ENCODE measurements around the gene CCDC191.

DNA sequence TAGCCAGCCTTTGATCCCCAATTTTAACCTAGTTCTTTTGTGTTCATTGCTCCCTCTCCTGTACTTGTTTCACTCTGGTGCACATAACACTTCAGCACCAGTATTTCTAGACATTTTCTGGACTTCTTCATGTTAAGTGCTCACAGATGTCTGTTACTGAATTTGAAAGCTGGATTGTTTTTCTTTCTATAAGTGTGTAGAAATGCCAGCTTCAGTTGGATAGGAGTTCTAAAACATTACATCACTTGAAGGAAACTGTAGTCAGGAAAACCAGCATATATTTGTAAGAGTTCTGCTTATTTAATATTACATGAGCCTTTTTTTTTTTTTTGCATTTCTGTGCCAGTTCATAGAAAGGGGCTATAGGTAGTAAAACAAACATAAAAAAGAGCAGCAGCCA is 21.8 kb upstream of the CCDC191 start:
- no peak for TF ChIP-seq POLR2A (IDR thresholded peaks at IDR 0.05)
- TF ChIP-seq, protein P1, sequence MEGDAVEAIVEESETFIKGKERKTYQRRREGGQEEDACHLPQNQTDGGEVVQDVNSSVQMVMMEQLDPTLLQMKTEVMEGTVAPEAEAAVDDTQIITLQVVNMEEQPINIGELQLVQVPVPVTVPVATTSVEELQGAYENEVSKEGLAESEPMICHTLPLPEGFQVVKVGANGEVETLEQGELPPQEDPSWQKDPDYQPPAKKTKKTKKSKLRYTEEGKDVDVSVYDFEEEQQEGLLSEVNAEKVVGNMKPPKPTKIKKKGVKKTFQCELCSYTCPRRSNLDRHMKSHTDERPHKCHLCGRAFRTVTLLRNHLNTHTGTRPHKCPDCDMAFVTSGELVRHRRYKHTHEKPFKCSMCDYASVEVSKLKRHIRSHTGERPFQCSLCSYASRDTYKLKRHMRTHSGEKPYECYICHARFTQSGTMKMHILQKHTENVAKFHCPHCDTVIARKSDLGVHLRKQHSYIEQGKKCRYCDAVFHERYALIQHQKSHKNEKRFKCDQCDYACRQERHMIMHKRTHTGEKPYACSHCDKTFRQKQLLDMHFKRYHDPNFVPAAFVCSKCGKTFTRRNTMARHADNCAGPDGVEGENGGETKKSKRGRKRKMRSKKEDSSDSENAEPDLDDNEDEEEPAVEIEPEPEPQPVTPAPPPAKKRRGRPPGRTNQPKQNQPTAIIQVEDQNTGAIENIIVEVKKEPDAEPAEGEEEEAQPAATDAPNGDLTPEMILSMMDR (IDR thresholded peaks at IDR 0.05 in 8 of 11, conservative IDR thresholded peaks at IDR 0.05 in 3 of 11) = no peak
- TF ChIP-seq POLR2AphosphoS5 (IDR thresholded peaks at IDR 0.05) = no peak
